Heart left ventricle (tissue), 13 donors: Measurements from ENCODE around the gene SMPX.

Experiments
- CTCF ChIP-seq, 12 donors: fragments of 200-600 bp; sonication (generic) in 4 of 12; IDR thresholded peaks; one replicate each; pipeline versions ENCODE4 v1.5.0 to v1.8.0; 2018 to 2022; ENCODE audit warnings: antibody characterized with exemption in 12 of 12, mild to moderate bottlenecking in 5 of 12
- POLR2A ChIP-seq, 2 donors: fragments of 450-650 bp; IDR thresholded peaks; one replicate each; pipeline ENCODE4 v1.6.1; 2017; ENCODE audit warnings: antibody characterized with exemption in 2 of 2, mild to moderate bottlenecking in 2 of 2, moderate library complexity in 2 of 2
- donor health status: ischemic (EF 13 %, LVEDD 7.1; RV severe dilation, severe dysfunction).
- donor health status: DM: no; HTN: yes; CAD: no.
- donor health status: DM: no; HTN: no; CAD: no.
- donor health status: ischemic (EF 25% LVEDD 6.9; RV normal size, moderate dysfunction).
- donor health status: ischemic (EF 25% LVEDD 5.7; RV mildly dilated, moderate dysfunction).
- donor health status: ischemic (EF 35%, LVEDD 5.7; RV mildly dilated, moderate dysfunction).
- donor health status: nonischemic (EF 11% LVEDD 7.7; RV severe dilation, severe dysfunction).
- donor health status: DM: yes; HTN: yes; CAD: no.
- donor health status: PGD.
- donor health status: ischemic (EF 29% LVEDD 5.4; RV normal size, mild dysfunction).
- donor health status: nonischemic (EF 23%, LVEDD 6.1; RV moderate dilation, normal function).

GRCh38 chrX:21715337-21715736 is 42.6 kb downstream of the SMPX start:
- TF ChIP-seq CTCF (IDR thresholded peaks at IDR 0.05), result no peak
- no peak for TF ChIP-seq POLR2A (IDR thresholded peaks at IDR 0.05)
